HS-27A (cell line): ENCODE measurements around the gene STRA8.

ENCODE experiments used
- DNase-seq: peaks from one replicate; pipeline ENCODE4 v3.0.0-alpha.2; 2012; ENCODE audit warnings: low read depth, missing footprints

Gene STRA8

GRCh38 chr7:135233570-135233969, at the start of gene STRA8:
Gene STRA8 (plus strand): TSS chr7:135233838. CDS start chr7:135240525, 6,687 bp downstream.
- DNase-seq, result no peak

GRCh38 chr7:135184254-135184841, 49.3 kb upstream of the STRA8 start:
- no peak for DNase-seq

- no peak for DNase-seq
These were observed 48.0 kb upstream of the STRA8 start for GRCh38 chr7:135185471-135186260.

- DNase-seq, result no peak
These were observed 47.4 kb upstream of the STRA8 start for GRCh38 chr7:135186261-135186540.

GRCh38 chr7:135186841-135187253, 46.8 kb upstream of the STRA8 start:
- no peak for DNase-seq

GRCh38 chr7:135188298-135188984, 45.2 kb upstream of the STRA8 start:
- DNase-seq, result no peak

- DNase-seq, result no peak
These were observed 44.4 kb upstream of the STRA8 start for GRCh38 chr7:135189221-135189662.

GRCh38 chr7:135189961-135190360, 43.7 kb upstream of the STRA8 start:
- no peak for DNase-seq

GRCh38 chr7:135190703-135191102, 42.9 kb upstream of the STRA8 start:
- DNase-seq, result no peak

- no peak for DNase-seq
These were observed 40.6 kb upstream of the STRA8 start for GRCh38 chr7:135192914-135193536.

GRCh38 chr7:135193615-135194081, 40.0 kb upstream of the STRA8 start:
- no peak for DNase-seq

- DNase-seq, result no peak
These were observed 39.0 kb upstream of the STRA8 start for GRCh38 chr7:135194494-135195095.

- no peak for DNase-seq
These were observed 38.5 kb upstream of the STRA8 start for GRCh38 chr7:135195156-135195555.

GRCh38 chr7:135195968-135196629, 37.5 kb upstream of the STRA8 start:
- DNase-seq, result no peak

GRCh38 chr7:135197343-135197742, 36.3 kb upstream of the STRA8 start:
- DNase-seq, result no peak

- no peak for DNase-seq
These were observed 35.6 kb upstream of the STRA8 start for GRCh38 chr7:135197906-135198655.

- no peak for DNase-seq
These were observed 34.2 kb upstream of the STRA8 start for GRCh38 chr7:135199439-135199838.

- no peak for DNase-seq
These were observed 32.8 kb upstream of the STRA8 start for GRCh38 chr7:135200821-135201331.

- DNase-seq, result no peak
These were observed 32.3 kb upstream of the STRA8 start for GRCh38 chr7:135201350-135201749.

GRCh38 chr7:135204341-135204749, 29.3 kb upstream of the STRA8 start:
- no peak for DNase-seq

- no peak for DNase-seq
These were observed 28.8 kb upstream of the STRA8 start for GRCh38 chr7:135204876-135205275.
